Right lobe of liver (tissue), 6 donors: ENCODE data around the gene COL10A1. TPM values are rescaled to one million over a fixed set of nuclear protein-coding genes. Genes with fewer than 3 reads are reported as not detected.

ENCODE experiments used
- ATAC-seq, 4 donors: fragments of 200-7000 bp; cut with Tn5 transposase; one replicate each; pipeline ENCODE4 v1.9.1; 2020; ENCODE audit warnings: mild to moderate bottlenecking in 4 of 4, moderate library complexity in 4 of 4
- DNase-seq, 3 donors: peaks; one replicate each; pipeline ENCODE4 v3.0.0-alpha.2; 2020
- H3K27ac ChIP-seq, 3 donors: fragments of 200-600 bp; one replicate each; pipeline ENCODE4 v1.8.0; 2022
- H3K27me3 ChIP-seq, 2 donors: fragments of 200-600 bp; one replicate each; pipeline ENCODE4 v1.8.0; 2022
- H3K36me3 ChIP-seq, 4 donors: fragments of 200-600 bp; sonication (generic) in 1 of 4; one replicate each; pipeline versions ENCODE4 v1.5.1 to v1.8.0; 2017 to 2022; ENCODE audit warnings: control low read depth in 1 of 4
- H3K4me1 ChIP-seq, 4 donors: fragments of 200-600 bp; sonication (generic) in 1 of 4; one replicate each; pipeline versions ENCODE4 v1.5.1 to v1.8.0; 2017 to 2022; ENCODE audit warnings: control low read depth in 1 of 4
- H3K4me3 ChIP-seq, 3 donors: fragments of 200-600 bp; one replicate each; pipeline ENCODE4 v1.8.0; 2022
- H3K9me3 ChIP-seq, 4 donors: fragments of 200-600 bp; sonication (generic) in 1 of 4; one replicate each; pipeline versions ENCODE4 v1.5.1 to v1.8.0; 2017 to 2022; ENCODE audit warnings: control low read depth in 1 of 4
- CTCF ChIP-seq, 4 donors: fragments of 200-600 bp in 3 of 4; fragments of 450-650 bp in 1 of 4; IDR thresholded peaks; one replicate each; pipeline versions ENCODE4 v1.5.1 to v1.8.0; 2016 to 2022; ENCODE audit warnings: antibody characterized with exemption in 4 of 4, mild to moderate bottlenecking in 2 of 4
- POLR2A ChIP-seq: fragments of 450-650 bp; IDR thresholded peaks from one replicate; pipeline ENCODE4 v1.6.1; 2017; ENCODE audit warnings: antibody characterized with exemption, mild to moderate bottlenecking
- WGBS: methylation state at CpG from one replicate; pipeline ENCODE4 v1.1.6; 2018; ENCODE audit warnings: low coverage, low lambda C conversion rate; ENCODE audit not compliant: insufficient coverage; ENCODE audit errors: missing lambda C conversion rate; 5-methylcytosine and 5-hydroxymethylcytosine counted together
- intact Hi-C, 2 donors: fragments of 100-400 bp; cut with DNase I; formaldehyde crosslinking; loops; one replicate each; pipeline versions ENCODE4 v1.11.2 to v1.14.1; 2022
- total RNA-seq, 6 experiments: library from RNA; depleted of rRNA in 2 of 6; stranded (reverse); fragments of >200 nt in 2 of 6; fragmentation: NEBNext Ultra II Directional in 3 of 6; extraction: Animal tissue kit (Norgen Biotek cat#: 25700) in 3 of 6; gene quantifications; one replicate each; pipeline versions ENCODE4 v1.1.0 to v1.2.4, GENCODE V29; 2016 to 2023
- donor health status: DM: no; HTN: yes; CAD: no.
- donor health status: DM: no; HTN: no; CAD: no.
- donor health status: DM: no; HTN: no; CAD: no.
- donor health status: DM: no; HTN: yes; CAD: no.
- donor health status: DM: no; HTN: yes; CAD: no.

The COL10A1 gene
- total RNA-seq, 6 experiments from 2014 or later = 0.12 to 23.4 TPM; not detected in 4

GRCh38 chr6:116159782-116160524 is 34.0 kb upstream of the COL10A1 start:
- DNase-seq (no peak), ATAC-seq (no peak)
- WGBS = 93% methylated on average over 3 of the region's 3 CpGs
- Histone ChIP-seq H3K36me3 (no peaks in the 10 kb centered on the region), H3K27me3 (no peaks in the 10 kb centered on the region), H3K9me3 (no peaks in the 10 kb centered on the region), H3K27ac (no peak overlapping the region), H3K4me1 (no peaks in the 10 kb centered on the region), H3K4me3 (no peak overlapping the region)
- intact Hi-C loops = no loop called here
- TF ChIP-seq POLR2A = no peak
- no peak for TF ChIP-seq CTCF (IDR thresholded peaks at IDR 0.05)

GRCh38 chr6:116158641-116159040 is 32.7 kb upstream of the COL10A1 start:
- Histone ChIP-seq H3K9me3 (no peaks in the 10 kb centered on the region), H3K4me3 (no peak overlapping the region), H3K27ac (no peak overlapping the region), H3K36me3 (no peaks in the 10 kb centered on the region), H3K4me1 (no peaks in the 10 kb centered on the region), H3K27me3 (no peaks in the 10 kb centered on the region)
- ATAC-seq (peak in 2 of 4 donors; percentile 10 to 47), DNase-seq (no peak)
- no peak for TF ChIP-seq CTCF (IDR thresholded peaks at IDR 0.05)
- TF ChIP-seq POLR2A = no peak
- 46% methylated on average over 3 of the region's 3 CpGs for WGBS
- intact Hi-C loops = no loop called here

- 90% methylated on average over 1 of the region's 1 CpG for WGBS
- Histone ChIP-seq H3K27me3 (no peaks in the 10 kb centered on the region), H3K27ac (no peak overlapping the region), H3K4me3 (no peak overlapping the region), H3K36me3 (no peaks in the 10 kb centered on the region), H3K4me1 (no peaks in the 10 kb centered on the region), H3K9me3 (no peaks in the 10 kb centered on the region)
- ATAC-seq = no peak
- no peak for TF ChIP-seq CTCF (IDR thresholded peaks at IDR 0.05)
- TF ChIP-seq POLR2A = no peak
- intact Hi-C loops = no loop called here
- no peak for DNase-seq
These were observed 31.5 kb upstream of the COL10A1 start for GRCh38 chr6:116157391-116157790.

- WGBS = 71% methylated on average over 7 of the region's 7 CpGs
- Histone ChIP-seq H3K4me3 (no peak overlapping the region), H3K27ac (no peak overlapping the region), H3K36me3 (no peaks in the 10 kb centered on the region), H3K4me1 (no peaks in the 10 kb centered on the region), H3K27me3 (no peaks in the 10 kb centered on the region), H3K9me3 (no peaks in the 10 kb centered on the region)
- TF ChIP-seq CTCF (IDR thresholded peaks at IDR 0.05) (no peak), POLR2A (no peak)
- ATAC-seq (no peak), DNase-seq (no peak)
- intact Hi-C loops = no loop called here
These were observed 30.7 kb upstream of the COL10A1 start for GRCh38 chr6:116156405-116157326.
